ENCODE measurements around the gene SOX5.

DNA sequence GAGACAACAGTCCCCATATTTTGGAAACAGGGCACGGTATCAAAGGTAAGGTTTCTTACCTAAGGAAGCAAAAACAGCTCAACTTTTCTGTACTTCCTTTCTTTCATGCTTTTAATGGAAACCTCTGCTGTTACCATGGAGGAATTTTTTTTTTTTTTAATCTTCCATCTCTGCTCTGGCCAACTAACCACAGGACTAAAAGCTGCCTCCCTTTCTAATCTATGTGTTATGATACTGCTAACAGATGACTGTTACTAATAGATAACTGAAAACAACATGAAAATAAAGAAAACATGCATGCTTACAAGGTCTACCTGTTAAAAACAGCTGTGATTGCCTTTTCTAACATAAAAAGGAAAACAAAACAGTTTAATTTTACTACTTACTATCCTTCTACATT is 168.4 kb downstream of the SOX5 start:
- no peak for TF ChIP-seq FOXA1 (IDR thresholded peaks at IDR 0.05)
- TF ChIP-seq NFRKB (IDR thresholded peaks at IDR 0.05), result no peak
- no peak for TF ChIP-seq HDGF (IDR thresholded peaks at IDR 0.05; ENCODE audit: borderline replicate concordance)
- no peak for TF ChIP-seq CTBP1 (IDR thresholded peaks at IDR 0.05; ENCODE audit: borderline replicate concordance)
- TF ChIP-seq SP1 (IDR thresholded peaks at IDR 0.05), result no peak
